DMS114 treated with DMSO at 0.1 percent for 48 hours (cell line): Measurements from ENCODE around the gene PCDHB13.
"Not testable (repeated sequence)": the region's sequence is repeated elsewhere in the genome, so short reads cannot be mapped to it uniquely, and the experiment has no call there.

Source experiments
- DNase-seq: peaks from one replicate; lab custom pipeline; 2025; ENCODE audit not compliant: unreplicated experiment; lab: John Stamatoyannopoulos, UW

Gene PCDHB13

DNA sequence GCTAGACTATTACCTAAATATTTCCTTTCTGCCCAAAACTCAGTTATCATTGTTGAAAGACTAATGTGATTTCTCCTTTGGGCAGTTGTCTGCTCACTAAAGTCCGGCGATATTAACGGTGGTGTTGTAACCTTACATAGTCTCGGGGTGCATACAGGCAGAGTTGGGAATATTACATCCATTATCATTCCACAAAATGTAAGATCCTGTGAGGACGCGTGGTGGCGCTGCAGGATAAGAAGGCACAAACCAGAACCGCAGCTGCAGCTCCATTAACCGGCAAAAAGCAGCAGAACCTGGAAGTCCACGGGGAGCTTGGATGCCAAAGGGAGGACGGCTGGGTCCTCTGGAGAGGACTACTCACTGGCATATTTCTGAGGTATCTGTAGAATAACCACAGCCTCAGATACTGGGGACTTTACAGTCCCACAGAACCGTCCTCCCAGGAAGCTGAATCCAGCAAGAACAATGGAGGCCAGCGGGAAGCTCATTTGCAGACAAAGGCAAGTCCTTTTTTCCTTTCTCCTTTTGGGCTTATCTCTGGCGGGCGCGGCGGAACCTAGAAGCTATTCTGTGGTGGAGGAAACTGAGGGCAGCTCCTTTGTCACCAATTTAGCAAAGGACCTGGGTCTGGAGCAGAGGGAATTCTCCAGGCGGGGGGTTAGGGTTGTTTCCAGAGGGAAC, at the start of gene PCDHB13:
Gene PCDHB13 (plus strand): TSS at position 264 of the 684 bp plus-strand sequence. CDS start 205 bp downstream, at position 469.
- not testable (repeated sequence) for DNase-seq

DNA sequence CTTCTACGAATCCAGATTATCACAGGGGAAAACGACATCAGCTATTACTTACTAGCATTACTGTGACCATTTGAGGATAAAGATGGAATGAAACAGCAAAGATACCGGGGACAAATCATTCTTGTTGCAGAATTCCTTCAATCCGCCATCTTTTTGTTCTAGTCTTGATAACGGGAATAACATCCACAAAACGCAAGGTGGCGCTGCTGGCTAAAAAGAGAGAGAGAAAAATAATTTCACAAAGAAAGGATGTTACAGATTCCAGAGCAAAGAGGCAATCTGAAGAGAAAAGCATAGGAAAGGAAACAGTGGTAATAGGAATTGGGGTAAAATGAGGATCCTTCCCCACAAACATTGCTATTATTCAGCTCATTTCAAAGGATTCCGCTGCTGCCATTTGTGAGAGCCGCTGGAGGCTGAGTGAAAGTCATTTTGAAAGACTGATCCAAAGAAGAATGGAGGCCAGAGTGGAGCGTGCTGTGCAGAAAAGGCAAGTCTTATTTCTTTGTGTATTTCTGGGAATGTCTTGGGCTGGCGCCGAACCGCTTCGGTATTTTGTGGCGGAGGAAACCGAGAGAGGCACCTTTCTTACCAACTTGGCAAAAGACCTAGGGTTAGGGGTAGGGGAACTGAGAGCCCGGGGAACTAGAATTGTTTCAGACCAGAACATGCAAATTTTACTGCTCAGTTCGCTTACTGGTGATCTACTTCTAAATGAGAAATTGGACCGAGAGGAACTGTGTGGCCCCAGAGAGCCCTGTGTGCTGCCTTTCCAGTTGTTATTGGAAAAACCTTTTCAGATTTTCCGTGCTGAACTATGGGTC, 41.1 kb upstream of the PCDHB13 start, which contains the start of gene PCDHB7:
Gene PCDHB7 (plus strand): TSS at position 264 of the 824 bp plus-strand sequence. CDS start 192 bp downstream, at position 456.
- DNase-seq = no peak

DNA sequence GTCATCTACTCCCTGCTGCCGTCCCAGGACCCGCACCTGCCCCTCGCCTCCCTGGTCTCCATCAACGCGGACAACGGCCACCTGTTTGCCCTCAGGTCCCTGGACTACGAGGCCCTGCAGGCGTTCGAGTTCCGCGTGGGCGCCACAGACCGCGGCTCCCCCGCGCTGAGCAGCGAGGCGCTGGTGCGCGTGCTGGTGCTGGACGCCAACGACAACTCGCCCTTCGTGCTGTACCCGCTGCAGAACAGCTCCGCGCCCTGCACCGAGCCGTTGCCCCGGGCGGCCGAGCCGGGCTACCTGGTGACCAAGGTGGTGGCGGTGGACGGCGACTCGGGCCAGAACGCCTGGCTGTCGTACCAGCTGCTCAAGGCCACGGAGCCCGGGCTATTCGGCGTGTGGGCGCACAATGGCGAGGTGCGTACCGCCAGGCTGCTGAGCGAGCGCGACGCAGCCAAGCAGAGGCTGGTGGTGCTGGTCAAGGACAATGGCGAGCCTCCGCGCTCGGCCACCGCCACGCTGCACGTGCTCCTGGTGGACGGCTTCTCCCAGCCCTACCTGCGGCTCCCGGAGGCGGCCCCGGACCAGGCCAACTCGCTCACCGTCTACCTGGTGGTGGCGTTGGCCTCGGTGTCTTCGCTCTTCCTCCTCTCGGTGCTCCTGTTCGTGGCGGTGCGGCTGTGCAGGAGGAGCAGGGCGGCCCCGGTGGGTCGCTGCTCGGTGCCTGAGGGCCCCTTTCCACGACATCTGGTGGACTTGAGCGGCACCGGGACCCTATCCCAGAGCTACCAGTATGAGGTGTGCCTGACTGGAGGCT, 39.2 kb upstream of the PCDHB13 start:
- not testable (repeated sequence) for DNase-seq

DNA sequence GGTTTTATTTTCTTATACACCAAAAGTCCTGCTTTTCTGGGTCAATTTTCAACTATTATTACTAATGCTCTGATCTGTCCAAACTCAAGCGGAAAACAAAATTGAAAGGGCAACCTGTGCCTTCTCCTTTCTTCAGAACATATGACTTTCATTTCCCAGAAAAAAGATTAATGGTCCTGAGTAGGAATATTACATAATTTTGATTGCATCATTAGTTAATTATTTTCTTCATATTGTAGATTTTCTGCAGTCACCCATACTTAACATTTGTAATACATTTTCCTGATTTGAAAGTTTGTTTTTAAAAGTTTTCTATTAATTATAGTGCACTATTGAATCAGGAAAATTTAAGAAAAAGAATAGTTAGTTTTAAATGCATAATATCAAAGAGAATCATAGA, 37.8 kb upstream of the PCDHB13 start:
- no peak for DNase-seq

DNA sequence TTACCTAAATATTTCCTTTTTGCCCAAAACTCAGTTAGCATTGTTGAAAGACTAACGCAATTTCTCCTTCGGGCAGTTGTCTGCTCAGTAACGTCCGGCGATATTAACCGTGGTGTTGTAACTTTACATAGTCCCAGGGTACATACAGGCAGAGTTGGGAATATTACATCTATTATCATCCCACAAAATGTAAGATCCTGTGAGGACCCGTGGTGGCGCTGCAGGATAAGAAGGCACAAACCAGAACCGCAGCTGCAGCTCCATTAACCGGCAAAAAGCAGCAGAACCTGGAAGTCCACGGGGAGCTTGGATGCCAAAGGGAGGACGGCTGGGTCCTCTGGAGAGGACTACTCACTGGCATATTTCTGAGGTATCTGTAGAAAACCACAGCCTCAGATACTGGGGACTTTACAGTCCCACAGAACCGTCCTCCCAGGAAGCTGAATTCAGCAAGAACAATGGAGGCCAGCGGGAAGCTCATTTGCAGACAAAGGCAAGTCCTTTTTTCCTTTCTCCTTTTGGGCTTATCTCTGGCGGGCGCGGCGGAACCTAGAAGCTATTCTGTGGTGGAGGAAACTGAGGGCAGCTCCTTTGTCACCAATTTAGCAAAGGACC, 36.0 kb upstream of the PCDHB13 start, which contains the start of gene PCDHB8:
Gene PCDHB8 (plus strand): TSS at position 214 of the 615 bp plus-strand sequence. CDS start 245 bp downstream, at position 459.
- peak; percentile 79 for DNase-seq

DNA sequence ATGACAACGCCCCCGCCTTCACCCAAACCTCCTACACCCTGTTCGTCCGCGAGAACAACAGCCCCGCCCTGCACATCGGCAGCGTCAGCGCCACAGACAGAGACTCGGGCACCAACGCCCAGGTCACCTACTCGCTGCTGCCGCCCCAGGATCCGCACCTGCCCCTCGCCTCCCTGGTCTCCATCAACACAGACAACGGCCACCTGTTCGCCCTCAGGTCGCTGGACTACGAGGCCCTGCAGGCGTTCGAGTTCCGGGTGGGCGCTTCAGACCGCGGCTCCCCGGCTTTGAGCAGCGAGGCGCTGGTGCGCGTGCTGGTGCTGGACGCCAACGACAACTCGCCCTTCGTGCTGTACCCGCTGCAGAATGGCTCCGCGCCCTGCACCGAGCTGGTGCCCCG, 34.3 kb upstream of the PCDHB13 start:
- DNase-seq = not testable (repeated sequence)

DNA sequence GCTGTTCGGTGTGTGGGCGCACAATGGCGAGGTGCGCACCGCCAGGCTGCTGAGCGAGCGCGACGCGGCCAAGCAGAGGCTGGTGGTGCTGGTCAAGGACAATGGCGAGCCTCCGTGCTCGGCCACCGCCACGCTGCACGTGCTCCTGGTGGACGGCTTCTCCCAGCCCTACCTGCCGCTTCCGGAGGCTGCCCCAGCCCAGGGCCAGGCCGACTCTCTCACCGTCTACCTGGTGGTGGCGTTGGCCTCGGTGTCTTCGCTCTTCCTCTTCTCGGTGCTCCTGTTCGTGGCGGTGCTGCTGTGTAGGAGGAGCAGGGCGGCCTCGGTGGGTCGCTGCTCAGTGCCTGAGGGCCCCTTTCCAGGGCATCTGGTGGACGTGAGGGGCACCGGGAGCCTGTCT, 33.8 kb upstream of the PCDHB13 start:
- DNase-seq = not testable (repeated sequence)

DNA sequence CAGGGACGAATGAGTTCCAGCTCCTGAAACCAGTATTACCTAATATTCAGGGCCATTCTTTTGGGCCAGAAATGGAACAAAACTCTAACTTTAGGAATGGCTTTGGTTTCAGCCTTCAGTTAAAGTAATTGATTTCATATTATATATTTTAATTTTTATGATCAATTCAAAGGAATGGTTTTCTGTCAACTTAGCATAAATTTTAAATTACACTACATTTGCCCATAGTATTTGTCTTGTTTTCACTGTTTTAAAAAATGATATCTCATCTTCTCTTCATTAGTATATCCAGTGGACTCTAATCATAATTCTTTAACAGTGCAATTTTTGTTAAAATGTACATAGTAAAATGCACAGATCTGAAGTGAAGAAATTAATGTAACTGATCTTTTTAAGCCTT, 33.4 kb upstream of the PCDHB13 start:
- DNase-seq = no peak

DNA sequence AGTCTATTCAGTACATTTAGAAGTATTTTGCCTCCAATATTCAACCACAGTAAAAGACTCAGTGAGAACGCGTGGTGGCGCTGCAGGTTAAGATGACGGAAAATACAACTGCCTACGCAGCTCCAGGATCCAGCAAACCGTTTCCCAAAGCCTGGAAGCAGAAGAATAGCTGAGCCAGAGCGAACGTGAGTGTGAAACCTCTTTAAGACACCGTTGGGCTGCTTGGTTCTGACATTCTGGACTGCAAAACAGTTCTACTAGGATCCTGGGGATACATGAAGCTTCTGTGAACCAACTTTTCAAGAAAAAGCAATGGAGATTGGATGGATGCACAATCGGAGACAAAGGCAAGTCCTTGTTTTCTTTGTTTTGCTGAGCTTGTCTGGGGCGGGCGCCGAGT, 31.5 kb upstream of the PCDHB13 start, which contains the start of gene PCDHB16:
Gene PCDHB16 (plus strand): TSS at position 140 of the 400 bp plus-strand sequence. CDS start 173 bp downstream, at position 313.
- DNase-seq = peak; percentile 34

DNA sequence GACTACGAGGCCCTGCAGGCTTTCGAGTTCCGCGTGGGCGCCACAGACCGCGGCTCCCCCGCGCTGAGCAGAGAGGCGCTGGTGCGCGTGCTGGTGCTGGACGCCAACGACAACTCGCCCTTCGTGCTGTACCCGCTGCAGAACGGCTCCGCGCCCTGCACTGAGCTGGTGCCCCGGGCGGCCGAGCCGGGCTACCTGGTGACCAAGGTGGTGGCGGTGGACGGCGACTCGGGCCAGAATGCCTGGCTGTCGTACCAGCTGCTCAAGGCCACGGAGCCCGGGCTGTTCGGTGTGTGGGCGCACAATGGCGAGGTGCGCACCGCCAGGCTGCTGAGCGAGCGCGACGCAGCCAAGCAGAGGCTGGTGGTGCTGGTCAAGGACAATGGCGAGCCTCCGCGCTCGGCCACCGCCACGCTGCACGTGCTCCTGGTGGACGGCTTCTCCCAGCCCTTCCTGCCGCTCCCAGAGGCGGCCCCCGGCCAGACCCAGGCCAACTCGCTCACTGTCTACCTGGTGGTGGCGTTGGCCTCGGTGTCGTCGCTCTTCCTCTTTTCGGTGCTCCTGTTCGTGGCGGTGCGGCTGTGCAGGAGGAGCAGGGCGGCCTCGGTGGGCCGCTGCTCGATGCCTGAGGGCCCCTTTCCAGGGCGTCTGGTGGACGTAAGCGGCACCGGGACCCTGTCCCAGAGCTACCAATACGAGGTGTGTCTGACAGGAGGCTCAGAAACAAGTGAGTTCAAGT, 29.4 kb upstream of the PCDHB13 start:
- not testable (repeated sequence) for DNase-seq

DNA sequence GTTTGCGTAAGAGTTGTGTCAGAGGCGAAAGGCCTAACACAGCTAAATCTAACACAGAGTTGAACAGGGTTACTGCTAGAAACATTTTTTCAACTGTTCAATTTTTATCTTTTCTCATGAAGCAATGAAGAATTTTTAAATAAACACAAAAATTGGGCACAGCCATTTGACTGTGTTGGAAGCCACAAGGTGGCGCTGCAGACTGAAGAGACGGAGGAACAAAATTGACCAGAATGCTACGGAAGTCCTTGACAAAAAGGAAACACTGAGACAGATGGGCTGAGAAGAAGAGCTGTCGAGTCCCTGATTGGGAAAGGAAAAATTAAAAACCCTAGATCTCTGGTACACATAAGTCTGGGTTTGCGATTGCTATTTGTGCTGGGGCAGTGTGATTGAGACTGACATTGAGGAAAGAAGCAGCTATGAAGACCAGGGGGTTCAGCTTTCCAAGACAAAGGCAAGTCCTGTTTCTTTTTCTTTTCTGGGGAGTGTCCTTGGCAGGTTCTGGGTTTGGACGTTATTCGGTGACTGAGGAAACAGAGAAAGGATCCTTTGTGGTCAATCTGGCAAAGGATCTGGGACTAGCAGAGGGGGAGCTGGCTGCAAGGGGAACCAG, 26.7 kb upstream of the PCDHB13 start, which contains the start of gene PCDHB9:
Gene PCDHB9 (plus strand): TSS at position 265 of the 616 bp plus-strand sequence. CDS start 158 bp downstream, at position 423.
- DNase-seq = peak; percentile 74

DNA sequence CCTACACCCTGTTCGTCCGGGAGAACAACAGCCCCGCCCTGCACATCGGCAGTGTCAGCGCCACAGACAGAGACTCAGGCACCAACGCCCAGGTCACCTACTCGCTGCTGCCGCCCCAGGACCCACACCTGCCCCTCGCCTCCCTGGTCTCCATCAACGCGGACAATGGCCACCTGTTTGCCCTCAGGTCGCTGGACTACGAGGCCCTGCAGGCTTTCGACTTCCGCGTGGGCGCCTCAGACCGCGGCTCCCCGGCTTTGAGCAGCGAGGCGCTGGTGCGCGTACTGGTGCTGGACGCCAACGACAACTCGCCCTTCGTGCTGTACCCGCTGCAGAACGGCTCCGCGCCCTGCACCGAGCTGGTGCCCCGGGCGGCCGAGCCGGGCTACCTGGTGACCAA, 25.0 kb upstream of the PCDHB13 start:
- DNase-seq = not testable (repeated sequence)

DNA sequence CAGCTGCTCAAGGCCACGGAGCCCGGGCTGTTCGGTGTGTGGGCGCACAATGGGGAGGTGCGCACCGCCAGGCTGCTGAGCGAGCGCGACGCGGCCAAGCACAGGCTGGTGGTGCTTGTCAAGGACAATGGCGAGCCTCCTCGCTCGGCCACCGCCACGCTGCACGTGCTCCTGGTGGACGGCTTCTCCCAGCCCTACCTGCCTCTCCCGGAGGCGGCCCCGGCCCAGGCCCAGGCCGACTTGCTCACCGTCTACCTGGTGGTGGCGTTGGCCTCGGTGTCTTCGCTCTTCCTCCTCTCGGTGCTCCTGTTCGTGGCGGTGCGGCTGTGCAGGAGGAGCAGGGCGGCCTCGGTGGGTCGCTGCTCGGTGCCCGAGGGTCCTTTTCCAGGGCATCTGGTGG, 24.6 kb upstream of the PCDHB13 start:
- not testable (repeated sequence) for DNase-seq

DNA sequence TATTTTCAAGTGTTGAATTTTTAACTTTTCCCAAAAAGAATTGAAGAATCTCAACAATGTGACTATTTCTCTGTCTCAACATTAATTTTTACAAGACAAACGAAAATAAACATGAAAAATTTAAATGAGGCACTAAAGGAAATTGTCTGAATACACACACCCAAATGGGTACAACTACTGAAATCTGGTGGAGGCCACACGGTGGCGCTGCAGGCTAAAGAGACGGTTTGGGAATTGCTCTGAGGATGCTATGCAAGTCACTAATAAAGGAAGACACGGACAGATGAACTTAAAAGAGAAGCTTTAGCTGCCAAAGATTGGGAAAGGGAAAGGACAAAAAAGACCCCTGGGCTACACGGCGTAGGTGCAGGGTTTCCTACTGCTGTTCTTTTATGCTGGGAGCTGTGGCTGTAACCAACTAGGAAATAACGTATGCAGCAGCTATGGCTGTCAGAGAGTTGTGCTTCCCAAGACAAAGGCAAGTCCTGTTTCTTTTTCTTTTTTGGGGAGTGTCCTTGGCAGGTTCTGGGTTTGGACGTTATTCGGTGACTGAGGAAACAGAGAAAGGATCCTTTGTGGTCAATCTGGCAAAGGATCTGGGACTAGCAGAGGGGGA, 21.5 kb upstream of the PCDHB13 start, which contains the start of gene PCDHB10:
Gene PCDHB10 (plus strand): TSS at position 244 of the 616 bp plus-strand sequence. CDS start 200 bp downstream, at position 444.
- DNase-seq = peak; percentile 71

DNA sequence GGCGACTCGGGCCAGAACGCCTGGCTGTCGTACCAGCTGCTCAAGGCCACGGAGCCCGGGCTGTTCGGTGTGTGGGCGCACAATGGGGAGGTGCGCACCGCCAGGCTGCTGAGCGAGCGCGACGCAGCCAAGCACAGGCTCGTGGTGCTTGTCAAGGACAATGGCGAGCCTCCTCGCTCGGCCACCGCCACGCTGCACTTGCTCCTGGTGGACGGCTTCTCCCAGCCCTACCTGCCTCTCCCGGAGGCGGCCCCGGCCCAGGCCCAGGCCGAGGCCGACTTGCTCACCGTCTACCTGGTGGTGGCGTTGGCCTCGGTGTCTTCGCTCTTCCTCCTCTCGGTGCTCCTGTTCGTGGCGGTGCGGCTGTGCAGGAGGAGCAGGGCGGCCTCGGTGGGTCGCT, 19.4 kb upstream of the PCDHB13 start:
- DNase-seq = not testable (repeated sequence)

DNA sequence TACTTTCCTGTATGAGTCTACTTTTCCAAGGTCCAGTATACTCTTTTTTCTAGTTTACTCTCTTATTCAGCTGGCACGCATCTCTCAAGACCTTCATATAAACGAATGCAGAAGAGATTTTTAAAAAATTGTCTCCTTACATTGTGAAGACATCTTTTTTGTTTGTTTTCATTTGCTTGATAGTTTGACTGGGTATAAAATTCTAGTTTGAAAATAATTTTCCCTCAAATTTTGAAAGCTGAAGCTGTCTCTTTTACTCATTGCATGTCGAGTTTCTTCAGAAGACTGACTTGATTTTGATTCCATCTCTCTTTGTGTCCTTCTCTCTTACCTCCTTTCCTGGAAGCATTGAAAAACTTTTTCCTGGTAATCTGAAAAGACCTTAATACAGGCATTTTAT, 17.4 kb upstream of the PCDHB13 start:
- no peak for DNase-seq

DNA sequence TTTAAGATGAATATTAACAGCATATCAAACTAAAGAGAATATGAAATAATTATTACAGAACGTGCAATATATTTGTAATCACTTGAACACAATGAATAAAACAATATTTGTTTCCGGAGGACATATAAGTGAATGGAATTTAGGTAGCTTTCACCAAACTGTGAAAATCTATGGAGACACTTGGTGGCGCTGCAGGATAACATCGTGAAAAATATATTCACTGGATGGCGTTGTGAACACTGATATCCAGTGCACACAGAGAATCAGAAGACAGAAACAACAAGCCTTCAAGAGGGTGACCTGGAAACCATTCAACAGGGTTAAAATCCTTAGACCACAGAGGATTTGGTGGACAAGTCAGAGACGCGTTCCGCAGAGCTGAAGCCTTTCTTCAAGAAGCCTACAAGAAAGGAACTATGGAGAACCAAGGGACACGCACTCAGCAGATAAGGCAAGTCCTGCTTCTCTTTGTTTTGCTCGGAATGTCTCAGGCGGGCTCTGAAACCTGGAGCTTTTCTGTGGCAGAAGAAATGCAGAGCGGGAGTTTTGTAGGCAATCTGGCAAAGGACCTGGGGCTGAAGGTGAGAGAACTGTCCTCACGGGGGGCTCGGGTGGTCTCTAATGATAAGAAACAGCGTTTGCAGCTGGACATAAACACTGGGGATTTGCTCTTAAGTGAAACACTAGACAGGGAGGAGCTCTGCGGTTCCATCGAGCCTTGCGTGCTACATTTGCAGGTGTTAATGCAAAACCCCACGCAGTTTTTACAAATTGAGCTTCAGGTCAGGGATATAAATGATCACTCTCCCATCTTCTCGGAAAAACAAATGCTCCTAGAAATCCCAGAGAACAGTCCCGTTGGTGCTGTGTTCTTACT, 14.1 kb upstream of the PCDHB13 start, which contains the start of gene PCDHB11:
Gene PCDHB11 (plus strand): TSS at position 269 of the 877 bp plus-strand sequence. CDS start 148 bp downstream, at position 417.
- peak; percentile 76 for DNase-seq
